AG04450 (cell line): ENCODE measurements around the gene OLFML1. TPM values are rescaled to one million over a fixed set of nuclear protein-coding genes. Genes with fewer than 3 reads are reported as not detected.

ENCODE experiments used
- CTCF ChIA-PET: fragments of 300-600, 350-600 bp; formaldehyde crosslinking; extraction: SDS; loops from one replicate; lab custom pipeline; 2022; ENCODE audit warnings: antibody characterized with exemption, inconsistent platforms; lab: Charles Lee
- POLR2A ChIA-PET: fragments of 350-600 bp; formaldehyde crosslinking; extraction: SDS; loops from one replicate; lab custom pipeline; 2021; ENCODE audit warnings: antibody characterized with exemption, inconsistent platforms; lab: Yijun Ruan, JAX
- DNase-seq: peaks from one replicate; pipeline ENCODE4 v3.0.0-alpha.2; 2011; ENCODE audit warnings: low read depth, low spot score
- H3K27ac ChIP-seq: one replicate; pipeline ENCODE4 v1.5.1; 2012; ENCODE audit warnings: low read depth, low read length, control low read depth
- H3K27me3 ChIP-seq: one replicate; pipeline ENCODE4 v1.6.0; 2012; ENCODE audit warnings: low read length; ENCODE audit not compliant: control insufficient read depth, insufficient read depth
- H3K4me3 ChIP-seq: 2 replicates; pipeline ENCODE4 v1.5.1; 2011; ENCODE audit warnings: mild to moderate bottlenecking, low read depth, low read length, control low read depth
- H3K9me3 ChIP-seq: 2 replicates; pipeline ENCODE4 v1.5.1; 2012; ENCODE audit warnings: low read length; ENCODE audit not compliant: control insufficient read depth, insufficient read depth
- CTCF ChIP-seq: IDR thresholded peaks from 2 replicates; pipeline ENCODE4 v1.5.1; 2011; ENCODE audit warnings: low read depth, low read length, control low read depth, inconsistent platforms
- polyA plus RNA-seq: library from polyadenylated mRNA; depleted of rRNA; stranded (reverse); fragments of >200 nt; gene quantifications from 2 replicates; pipeline ENCODE4 v1.2.3, GENCODE V29; 2011

Gene OLFML1
- polyA plus RNA-seq, 1 experiment: 0.21 TPM

GRCh38 chr11:7520981-7521487 is 35.7 kb downstream of the OLFML1 start:
- Histone ChIP-seq H3K9me3 (no peaks in the 10 kb centered on the region), H3K27me3 (peaks cover 9% of the 10 kb centered on the region), H3K4me3 (no peak overlapping the region), H3K27ac (no peak overlapping the region)
- ChIA-PET CTCF (interaction anchor here (1.0 to 2.1 kb wide), 4 partner anchors 7 to 174 kb away, joined by 3 to 14 read pairs (median 4); partner anchors contain the start of gene PPFIBP2), POLR2A (no interaction called here)
- no peak for TF ChIP-seq CTCF
- DNase-seq: no peak

GRCh38 chr11:7522121-7522520 is 36.8 kb downstream of the OLFML1 start:
- Histone ChIP-seq H3K27ac (no peak overlapping the region), H3K4me3 (no peak overlapping the region), H3K9me3 (no peaks in the 10 kb centered on the region), H3K27me3 (peaks cover 8% of the 10 kb centered on the region)
- TF ChIP-seq CTCF: no peak
- no peak for DNase-seq
- ChIA-PET POLR2A (no interaction called here), CTCF (interaction anchor here (1.3 to 2.1 kb wide), 2 partner anchors 9 to 49 kb away, joined by 3 to 14 read pairs; partner anchors contain the start of gene PPFIBP2)

- DNase-seq: no peak
- Histone ChIP-seq H3K9me3 (no peaks in the 10 kb centered on the region), H3K4me3 (no peak overlapping the region), H3K27me3 (peaks cover 8% of the 10 kb centered on the region), H3K27ac (no peak overlapping the region)
- POLR2A ChIA-PET: no interaction called here
- CTCF ChIA-PET: interaction anchor here (2.1 kb wide), 1 partner anchor 48 kb away, joined by 14 read pairs; no protein-coding TSS in a partner anchor
- no peak for TF ChIP-seq CTCF
Observed at GRCh38 chr11:7522546-7522945, 37.2 kb downstream of the OLFML1 start.

GRCh38 chr11:7523416-7524210 is 38.3 kb downstream of the OLFML1 start:
- TF ChIP-seq CTCF: no peak
- no peak overlapping the region for H3K27ac ChIP-seq
- POLR2A ChIA-PET: no interaction called here
- H3K9me3 ChIP-seq: no peaks in the 10 kb centered on the region
- no peak overlapping the region for H3K4me3 ChIP-seq
- CTCF ChIA-PET: interaction anchor here (2.4 kb wide), 1 partner anchor 11 kb away, joined by 8 read pairs; the partner anchor contains the start of gene PPFIBP2
- no peak for DNase-seq
- peaks cover 8% of the 10 kb centered on the region for H3K27me3 ChIP-seq
